GM19397 (cell line): ENCODE results near the gene EPHA8.

ENCODE experiments used
- ATAC-seq: cut with Tn5 transposase; IDR thresholded peaks from one replicate; pipeline ENCODE4 v1.9.1; 2021; ENCODE audit warnings: mild to moderate bottlenecking, moderate library complexity; ENCODE audit not compliant: unreplicated experiment

Gene EPHA8

GRCh38 chr1:22641247-22641646 is 78.0 kb downstream of the EPHA8 start:
- no peak for ATAC-seq

- ATAC-seq = no peak
Measured at GRCh38 chr1:22641906-22642636, 78.8 kb downstream of the EPHA8 start.

- ATAC-seq = no peak
Measured at GRCh38 chr1:22643381-22643780, 80.1 kb downstream of the EPHA8 start, which contains the start of gene C1QC. TSS of gene C1QC (plus strand) at chr1:22643633. CDS start at chr1:22644024, 391 bp downstream.

GRCh38 chr1:22643928-22644327 is 80.6 kb downstream of the EPHA8 start:
- ATAC-seq = no peak

GRCh38 chr1:22645931-22646330 is 82.6 kb downstream of the EPHA8 start:
- no peak for ATAC-seq

GRCh38 chr1:22646384-22646783 is 83.1 kb downstream of the EPHA8 start:
- no peak for ATAC-seq

GRCh38 chr1:22650089-22650693 is 86.9 kb downstream of the EPHA8 start:
- ATAC-seq = no peak

GRCh38 chr1:22651941-22652856 is 88.9 kb downstream of the EPHA8 start:
- ATAC-seq = no peak

- no peak for ATAC-seq
Measured at GRCh38 chr1:22652881-22653316, 89.6 kb downstream of the EPHA8 start, which contains the start of gene C1QB. TSS of gene C1QB (plus strand) at chr1:22653236. CDS start at chr1:22659463, 6,227 bp downstream.
